CD4-positive, alpha-beta memory T cell (primary cell): ENCODE data around the gene PES1. TPM values are rescaled to one million over a fixed set of nuclear protein-coding genes. Genes with fewer than 3 reads are reported as not detected.
"Not testable (repeated sequence)": the region's sequence is repeated elsewhere in the genome, so short reads cannot be mapped to it uniquely, and the experiment has no call there.

Experiments
- CTCF ChIA-PET: fragments of 350-600 bp; sonication (Branson Sonifier 250); formaldehyde crosslinking; loops from one replicate; lab custom pipeline; 2021; ENCODE audit warnings: inconsistent platforms; ENCODE audit not compliant: partially characterized antibody; lab: Charles Lee
- POLR2A ChIA-PET: fragments of 350-600 bp; sonication (Branson Sonifier 250); formaldehyde crosslinking; loops from one replicate; lab custom pipeline; 2021; ENCODE audit not compliant: partially characterized antibody; lab: Charles Lee
- DNase-seq, 5 donors: peaks; one replicate each; pipeline versions ENCODE4 v3.0.0 to v3.0.0-alpha.2; 2020 to 2022; ENCODE audit warnings: mixed read lengths in 1 of 5
- H3K27ac ChIP-seq: one replicate; pipeline ENCODE4 v1.7.0; 2013; ENCODE audit warnings: low read depth, low read length
- H3K27me3 ChIP-seq: 2 replicates; pipeline ENCODE4 v1.7.0; 2013; ENCODE audit warnings: mild to moderate bottlenecking, low read length, moderate library complexity; ENCODE audit not compliant: insufficient read depth
- H3K36me3 ChIP-seq: 2 replicates; pipeline ENCODE4 v1.7.0; 2013; ENCODE audit warnings: mild to moderate bottlenecking, low read length, moderate library complexity; ENCODE audit not compliant: insufficient read depth
- H3K4me1 ChIP-seq: 2 replicates; pipeline ENCODE4 v1.7.0; 2013; ENCODE audit warnings: mild to moderate bottlenecking, low read length, moderate library complexity; ENCODE audit not compliant: insufficient read depth
- H3K4me3 ChIP-seq, 2 donors: one replicate each; pipeline ENCODE4 v1.7.0; 2013; ENCODE audit warnings: low read length in 2 of 2, mild to moderate bottlenecking in 1 of 2
- H3K9me3 ChIP-seq, 2 donors: one replicate each; pipeline ENCODE4 v1.7.0; 2013; ENCODE audit warnings: low read length in 2 of 2, control low read depth in 1 of 2; ENCODE audit not compliant: control insufficient read depth in 1 of 2
- H3K27ac Mint-ChIP-seq, 7 donors: one replicate each; pipeline ENCODE4 v1.8.0; 2020 to 2021; ENCODE audit warnings: mixed read lengths in 7 of 7, mild to moderate bottlenecking in 6 of 7, inconsistent platforms in 3 of 7, moderate library complexity in 3 of 7
- H3K27me3 Mint-ChIP-seq, 2 donors: one replicate each; pipeline ENCODE4 v1.8.0; 2020 to 2021; ENCODE audit warnings: mixed read lengths in 2 of 2
- H3K36me3 Mint-ChIP-seq, 2 donors: one replicate each; pipeline ENCODE4 v1.8.0; 2020 to 2021; ENCODE audit warnings: mixed read lengths in 2 of 2, inconsistent platforms in 1 of 2, mild to moderate bottlenecking in 1 of 2
- H3K4me1 Mint-ChIP-seq, 4 donors: one replicate each; pipeline ENCODE4 v1.8.0; 2020 to 2021; ENCODE audit warnings: mixed read lengths in 4 of 4, mild to moderate bottlenecking in 1 of 4
- H3K4me3 Mint-ChIP-seq, 8 donors: one replicate each; pipeline ENCODE4 v1.8.0; 2020 to 2021; ENCODE audit warnings: mixed read lengths in 8 of 8, mild to moderate bottlenecking in 7 of 8, moderate library complexity in 6 of 8, inconsistent platforms in 3 of 8
- H3K9me3 Mint-ChIP-seq, 8 donors: one replicate each; pipeline ENCODE4 v1.8.0; 2020 to 2021; ENCODE audit warnings: mixed read lengths in 8 of 8, mild to moderate bottlenecking in 5 of 8, inconsistent platforms in 3 of 8, moderate library complexity in 1 of 8
- intact Hi-C: fragments of 100-400 bp; cut with micrococcal nuclease; formaldehyde crosslinking; loops from one replicate; pipeline ENCODE4 v1.15.1; 2023
- polyA plus RNA-seq, 2 donors: library from polyadenylated mRNA; unstranded; fragments of 300-500 nt; fragmentation: Illumina TruSeq; gene quantifications; one replicate each; pipeline ENCODE4 v1.2.3, GENCODE V29; 2021
- total RNA-seq, 2 experiments: library from RNA; stranded (reverse); gene quantifications; one replicate each; pipeline ENCODE4 v1.2.3, GENCODE V29; 2021

Gene PES1
- total and polyA plus RNA-seq, 4 experiments from 2014 or later: 41.3 to 51.6 (median 49.4) TPM

- Histone ChIP-seq H3K36me3 (no peaks in the 10 kb centered on the region), H3K4me3 (no peak overlapping the region), H3K4me1 (no peaks in the 10 kb centered on the region), H3K27me3 (peaks cover 7% of the 10 kb centered on the region), H3K27ac (no peak overlapping the region), H3K9me3 (no peaks in the 10 kb centered on the region)
- POLR2A ChIA-PET: no interaction called here
- CTCF ChIA-PET: no interaction called here
- H3K4me1 Mint-ChIP-seq: peaks cover 0 to 4% (median 2%) of the 10 kb centered on the region in 4 donors
- peaks cover 0 to 3% (median 0%) of the 10 kb centered on the region in 8 donors for H3K9me3 Mint-ChIP-seq
- no peaks in the 10 kb centered on the region for H3K36me3 Mint-ChIP-seq
- no peak overlapping the region for H3K27ac Mint-ChIP-seq
- peaks cover 27 to 29% of the 10 kb centered on the region in 2 donors for H3K27me3 Mint-ChIP-seq
- intact Hi-C loops: no loop called here
- DNase-seq: no peak
- peak overlapping the region in 2 of 8 donors; percentile 11 to 21 for H3K4me3 Mint-ChIP-seq
Observed at GRCh38 chr22:30542811-30543188, 48.9 kb downstream of the PES1 start.

GRCh38 chr22:30541961-30542810, 49.5 kb downstream of the PES1 start:
- H3K27me3 Mint-ChIP-seq: peaks cover 26 to 29% of the 10 kb centered on the region in 2 donors
- CTCF ChIA-PET: no interaction called here

GRCh38 chr22:30541511-30541910, 50.2 kb downstream of the PES1 start:
- H3K27me3 ChIP-seq: not testable (repeated sequence)

More at GRCh38 chr22:30541961-30542810, 49.5 kb downstream of the PES1 start:
- peaks cover 0 to 4% (median 2%) of the 10 kb centered on the region in 4 donors for H3K4me1 Mint-ChIP-seq
- Histone ChIP-seq H3K27ac (no peak overlapping the region), H3K4me1 (no peaks in the 10 kb centered on the region), H3K36me3 (no peaks in the 10 kb centered on the region), H3K4me3 (no peak overlapping the region), H3K9me3 (no peaks in the 10 kb centered on the region), H3K27me3 (peaks cover 7% of the 10 kb centered on the region)
- POLR2A ChIA-PET: no interaction called here
- H3K27ac Mint-ChIP-seq: no peak overlapping the region
- H3K9me3 Mint-ChIP-seq: peaks cover 0 to 3% (median 0%) of the 10 kb centered on the region in 8 donors
- DNase-seq: no peak
- intact Hi-C loops: no loop called here
- no peaks in the 10 kb centered on the region for H3K36me3 Mint-ChIP-seq
- H3K4me3 Mint-ChIP-seq: peak overlapping the region in 3 of 8 donors; percentile 48 to 54 (median 52)

GRCh38 chr22:30539368-30539767, 52.3 kb downstream of the PES1 start:
- H3K36me3 Mint-ChIP-seq: no peaks in the 10 kb centered on the region
- intact Hi-C loops: no loop called here
- CTCF ChIA-PET: no interaction called here
- H3K27me3 ChIP-seq: peaks cover 7% of the 10 kb centered on the region
- POLR2A ChIA-PET: no interaction called here
- peaks cover 24% of the 10 kb centered on the region in 2 donors for H3K27me3 Mint-ChIP-seq
- no peaks in the 10 kb centered on the region for H3K9me3 ChIP-seq
- H3K9me3 Mint-ChIP-seq: peaks cover 0 to 3% (median 0%) of the 10 kb centered on the region in 8 donors
- H3K4me1 Mint-ChIP-seq: peaks cover 0 to 5% (median 3%) of the 10 kb centered on the region in 4 donors
- no peak overlapping the region for H3K4me3 ChIP-seq
- no peak for DNase-seq
- H3K36me3 ChIP-seq: no peaks in the 10 kb centered on the region
- no peak overlapping the region for H3K27ac Mint-ChIP-seq
- H3K4me1 ChIP-seq: no peaks in the 10 kb centered on the region
- H3K4me3 Mint-ChIP-seq: no peak overlapping the region
- no peak overlapping the region for H3K27ac ChIP-seq

More at GRCh38 chr22:30541511-30541910, 50.2 kb downstream of the PES1 start:
- H3K9me3 ChIP-seq, H3K36me3 Mint-ChIP-seq, H3K4me1 ChIP-seq, CTCF ChIA-PET, H3K36me3 ChIP-seq, H3K27ac Mint-ChIP-seq, H3K4me3 ChIP-seq, H3K9me3 Mint-ChIP-seq, intact Hi-C loops, DNase-seq, H3K4me1 Mint-ChIP-seq, H3K27ac ChIP-seq: not testable (repeated sequence)
- Mint-ChIP-seq H3K27me3 (peaks cover 26 to 27% of the 10 kb centered on the region in 2 donors), H3K4me3 (peak overlapping the region in 3 of 8 donors; percentile 48 to 54 (median 52))
- POLR2A ChIA-PET: interaction anchor here (0.6 kb wide), 1 partner anchor 739 kb away, joined by 3 read pairs; no protein-coding TSS in a partner anchor

- POLR2A ChIA-PET: no interaction called here
Observed at GRCh38 chr22:30538280-30538679, 53.4 kb downstream of the PES1 start.

GRCh38 chr22:30537083-30537731, 54.5 kb downstream of the PES1 start:
- no peaks in the 10 kb centered on the region for H3K36me3 ChIP-seq
- Mint-ChIP-seq H3K4me1 (peaks cover 0 to 3% (median under 1%) of the 10 kb centered on the region in 4 donors), H3K36me3 (no peaks in the 10 kb centered on the region), H3K9me3 (peaks cover 0 to 3% (median 0%) of the 10 kb centered on the region in 8 donors), H3K4me3 (no peak overlapping the region), H3K27me3 (peaks cover 11% of the 10 kb centered on the region in 2 donors), H3K27ac (no peak overlapping the region)
- DNase-seq: no peak
- no peak overlapping the region for H3K27ac ChIP-seq
- H3K9me3 ChIP-seq: no peaks in the 10 kb centered on the region
- intact Hi-C loops: no loop called here
- POLR2A ChIA-PET: no interaction called here
- H3K4me1 ChIP-seq: no peaks in the 10 kb centered on the region
- CTCF ChIA-PET: no interaction called here
- H3K4me3 ChIP-seq: no peak overlapping the region
- no peaks in the 10 kb centered on the region for H3K27me3 ChIP-seq

More at GRCh38 chr22:30538280-30538679, 53.4 kb downstream of the PES1 start:
- Histone ChIP-seq H3K9me3 (no peaks in the 10 kb centered on the region), H3K4me1 (no peaks in the 10 kb centered on the region), H3K27ac (no peak overlapping the region), H3K27me3 (peaks cover 7% of the 10 kb centered on the region), H3K36me3 (no peaks in the 10 kb centered on the region), H3K4me3 (no peak overlapping the region)
- H3K4me1 Mint-ChIP-seq: peaks cover 0 to 5% (median 3%) of the 10 kb centered on the region in 4 donors
- peaks cover 0 to 3% (median 0%) of the 10 kb centered on the region in 8 donors for H3K9me3 Mint-ChIP-seq
- CTCF ChIA-PET: no interaction called here
- H3K27ac Mint-ChIP-seq: no peak overlapping the region
- DNase-seq: no peak
- intact Hi-C loops: no loop called here
- H3K27me3 Mint-ChIP-seq: peaks cover 17 to 18% of the 10 kb centered on the region in 2 donors
- H3K4me3 Mint-ChIP-seq: no peak overlapping the region
- no peaks in the 10 kb centered on the region for H3K36me3 Mint-ChIP-seq

- no peaks in the 10 kb centered on the region for H3K27me3 ChIP-seq
- no peaks in the 10 kb centered on the region for H3K36me3 ChIP-seq
- no peak for DNase-seq
- intact Hi-C loops: no loop called here
- POLR2A ChIA-PET: no interaction called here
- H3K27ac Mint-ChIP-seq: no peak overlapping the region
- H3K9me3 ChIP-seq: no peaks in the 10 kb centered on the region
- no peaks in the 10 kb centered on the region for H3K36me3 Mint-ChIP-seq
- H3K27ac ChIP-seq: no peak overlapping the region
- H3K4me3 Mint-ChIP-seq: no peak overlapping the region
- peaks cover 0 to 3% (median 0%) of the 10 kb centered on the region in 4 donors for H3K4me1 Mint-ChIP-seq
- peaks cover 6% of the 10 kb centered on the region in 2 donors for H3K27me3 Mint-ChIP-seq
- no peak overlapping the region for H3K4me3 ChIP-seq
- CTCF ChIA-PET: no interaction called here
- no peaks in the 10 kb centered on the region for H3K4me1 ChIP-seq
- H3K9me3 Mint-ChIP-seq: peaks cover 0 to 3% (median 0%) of the 10 kb centered on the region in 8 donors
Observed at GRCh38 chr22:30535182-30535581, 56.5 kb downstream of the PES1 start.
